PC-3 (cell line): ENCODE data around the gene SUGCT.

Experiments used
- CTCF ChIP-seq: fragments of 300-600 bp; sonication (generic); conservative IDR thresholded peaks from 2 replicates; pipeline ENCODE4 v1.5.1; 2017; ENCODE audit warnings: antibody characterized with exemption, low read depth, mild to moderate bottlenecking, low read length
- EZH2 ChIP-seq: fragments of 300-600 bp; sonication (generic); IDR thresholded peaks from one replicate; pipeline ENCODE4 v1.6.1; 2017; ENCODE audit warnings: antibody characterized with exemption, mild to moderate bottlenecking, low read length; ENCODE audit not compliant: unreplicated experiment
- EZH2phosphoT487 ChIP-seq: fragments of 300-600 bp; sonication (generic); IDR thresholded peaks from 2 replicates; pipeline ENCODE4 v1.6.1; 2018; ENCODE audit warnings: mild to moderate bottlenecking, antibody characterized with exemption, low read length, borderline replicate concordance

- TF ChIP-seq CTCF, result peak; percentile 85
- TF ChIP-seq EZH2phosphoT487, result no peak
- no peak for TF ChIP-seq EZH2
Measured at GRCh38 chr7:40134428-40135316, at the start of gene SUGCT, which contains the start of gene MPLKIP.
